ENCODE measurements around the gene CXorf66. TPM values are rescaled to one million over a fixed set of nuclear protein-coding genes. Genes with fewer than 3 reads are reported as not detected.

Gene CXorf66
- total and polyA plus RNA-seq, 2 of the 13 experiments (the other 11 are each of a cell fraction or from before 2014, with no cell fraction given): not detected

DNA sequence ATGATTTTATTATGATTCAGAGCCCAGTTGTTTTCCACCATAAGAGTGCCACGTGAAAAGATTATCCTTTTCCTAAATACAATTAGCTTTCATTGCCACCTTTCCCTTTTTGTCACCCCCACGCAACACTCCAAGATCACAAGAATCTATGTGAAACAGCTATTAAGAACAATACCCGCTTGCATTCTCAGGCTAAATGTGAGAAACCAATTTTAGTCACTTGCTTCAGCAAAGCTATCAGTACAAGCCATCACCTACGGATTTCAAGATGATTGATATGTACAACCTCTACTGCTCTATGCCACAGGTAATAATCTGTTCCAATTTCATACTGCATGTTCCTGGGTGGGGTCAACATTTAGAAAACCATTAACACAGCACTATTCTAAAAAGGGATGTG lies 34.9 kb downstream of the CXorf66 start:
- Histone ChIP-seq H3K4me2 (ENCODE audit: low read depth, low read length) (peak overlapping the region; percentile 73), H3K9me3 (ENCODE audit: low read length) (no peaks in the 10 kb centered on the region), H4K20me1 (ENCODE audit: insufficient read depth, low read length) (no peaks in the 10 kb centered on the region), H3K27ac (ENCODE audit: extremely low read length, insufficient read depth, low read length) (no peak overlapping the region), H3K79me2 (ENCODE audit: insufficient read depth, low read length) (peaks cover 48% of the 10 kb centered on the region), H3K36me3 (replicated peaks in 1 of 2; ENCODE audit: control insufficient read depth in 1 of 2, insufficient read depth in 2 of 2, low read length in 2 of 2) (no peaks in the 10 kb centered on the region), H3K9ac (ENCODE audit: insufficient read depth, low read depth, low read length) (peak overlapping the region; percentile 71), H2AFZ (ENCODE audit: low read length) (no peak overlapping the region), H3K4me3 (replicated peaks in 1 of 3; ENCODE audit: insufficient read depth in 1 of 3, low read depth in 2 of 3, low read length in 3 of 3) (peak overlapping the region; percentile 72 to 83 (median 76); a peak in 4 of 6 replicates), H3K27me3 (ENCODE audit: control insufficient read depth in 1 of 2, insufficient read depth in 2 of 2, low read length in 2 of 2) (no peaks in the 10 kb centered on the region; a peak in 1 of 5 replicates), H3K4me1 (ENCODE audit: insufficient read depth, low read length) (peaks cover 22% of the 10 kb centered on the region)
- DNase-seq (ENCODE audit: low spot score) (no peak), FAIRE-seq (no peak), ATAC-seq (no peak)
- TSS peak; percentile 33 for BruUV-seq (replicated peaks)
- in situ Hi-C loops (cut with HindIII; ENCODE audit: extremely low pct_ligation_motif_present, low pct_unique_long_range_greater_than_20kb) (no loop called here), intact Hi-C loops (cut with micrococcal nuclease; ENCODE audit: unreplicated experiment) (loop anchor here (5.0 kb wide), 1 partner anchor 133 kb away; no protein-coding TSS in a partner anchor)
- 25% methylated on average over 4 of the region's 4 CpGs for WGBS (ENCODE audit: low lambda C conversion rate)
- POLR2A ChIA-PET: interaction anchor here (0.7 kb wide), 1 partner anchor 45 kb away, joined by 3 read pairs; no protein-coding TSS in a partner anchor
- CTCF ChIA-PET (ENCODE audit: low intra/inter-chr PET ratio, low total read pairs): no interaction called here
- TF ChIP-seq ZFP41 (CRISPR knock-in tag; IDR thresholded peaks at IDR 0.05; ENCODE audit: borderline replicate concordance) (no peak), ZNF282 (IDR thresholded peaks at IDR 0.05; ENCODE audit: partially characterized antibody) (no peak), ZNF317 (CRISPR knock-in tag; IDR thresholded peaks at IDR 0.05) (no peak), FOSL1 (CRISPR knock-in tag; IDR thresholded peaks at IDR 0.05; ENCODE audit: borderline replicate concordance) (no peak), ZNF768 (CRISPR knock-in tag; IDR thresholded peaks at IDR 0.05) (no peak), ZNF263 (CRISPR knock-in tag; IDR thresholded peaks at IDR 0.05) (no peak), ZNF674 (CRISPR knock-in tag; IDR thresholded peaks at IDR 0.05; ENCODE audit: low read depth) (no peak), THAP11 (CRISPR knock-in tag; IDR thresholded peaks at IDR 0.05) (no peak), ZFX (CRISPR knock-in tag; IDR thresholded peaks at IDR 0.05; ENCODE audit: low read depth) (no peak)
- TF ChIP-seq, protein P1, sequence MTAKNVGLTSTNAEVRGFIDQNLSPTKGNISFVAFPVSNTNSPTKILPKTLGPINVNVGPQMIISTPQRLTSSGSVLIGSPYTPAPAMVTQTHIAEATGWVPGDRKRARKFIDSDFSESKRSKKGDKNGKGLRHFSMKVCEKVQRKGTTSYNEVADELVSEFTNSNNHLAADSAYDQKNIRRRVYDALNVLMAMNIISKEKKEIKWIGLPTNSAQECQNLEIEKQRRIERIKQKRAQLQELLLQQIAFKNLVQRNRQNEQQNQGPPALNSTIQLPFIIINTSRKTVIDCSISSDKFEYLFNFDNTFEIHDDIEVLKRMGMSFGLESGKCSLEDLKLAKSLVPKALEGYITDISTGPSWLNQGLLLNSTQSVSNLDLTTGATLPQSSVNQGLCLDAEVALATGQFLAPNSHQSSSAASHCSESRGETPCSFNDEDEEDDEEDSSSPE (CRISPR knock-in tag; IDR thresholded peaks at IDR 0.05): no peak
- TF ChIP-seq, protein P2, sequence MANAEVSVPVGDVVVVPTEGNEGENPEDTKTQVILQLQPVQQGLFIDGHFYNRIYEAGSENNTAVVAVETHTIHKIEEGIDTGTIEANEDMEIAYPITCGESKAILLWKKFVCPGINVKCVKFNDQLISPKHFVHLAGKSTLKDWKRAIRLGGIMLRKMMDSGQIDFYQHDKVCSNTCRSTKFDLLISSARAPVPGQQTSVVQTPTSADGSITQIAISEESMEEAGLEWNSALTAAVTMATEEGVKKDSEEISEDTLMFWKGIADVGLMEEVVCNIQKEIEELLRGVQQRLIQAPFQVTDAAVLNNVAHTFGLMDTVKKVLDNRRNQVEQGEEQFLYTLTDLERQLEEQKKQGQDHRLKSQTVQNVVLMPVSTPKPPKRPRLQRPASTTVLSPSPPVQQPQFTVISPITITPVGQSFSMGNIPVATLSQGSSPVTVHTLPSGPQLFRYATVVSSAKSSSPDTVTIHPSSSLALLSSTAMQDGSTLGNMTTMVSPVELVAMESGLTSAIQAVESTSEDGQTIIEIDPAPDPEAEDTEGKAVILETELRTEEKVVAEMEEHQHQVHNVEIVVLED (CRISPR knock-in tag; IDR thresholded peaks at IDR 0.05; ENCODE audit: borderline replicate concordance): no peak
- TF ChIP-seq, protein P3, sequence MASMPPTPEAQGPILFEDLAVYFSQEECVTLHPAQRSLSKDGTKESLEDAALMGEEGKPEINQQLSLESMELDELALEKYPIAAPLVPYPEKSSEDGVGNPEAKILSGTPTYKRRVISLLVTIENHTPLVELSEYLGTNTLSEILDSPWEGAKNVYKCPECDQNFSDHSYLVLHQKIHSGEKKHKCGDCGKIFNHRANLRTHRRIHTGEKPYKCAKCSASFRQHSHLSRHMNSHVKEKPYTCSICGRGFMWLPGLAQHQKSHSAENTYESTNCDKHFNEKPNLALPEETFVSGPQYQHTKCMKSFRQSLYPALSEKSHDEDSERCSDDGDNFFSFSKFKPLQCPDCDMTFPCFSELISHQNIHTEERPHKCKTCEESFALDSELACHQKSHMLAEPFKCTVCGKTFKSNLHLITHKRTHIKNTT (CRISPR knock-in tag; IDR thresholded peaks at IDR 0.05): no peak
